SU-DHL-6 (cell line): ENCODE data around the gene FAM170B.

Source experiments
- H2AFZ ChIP-seq: fragments of 200-600 bp; sonication (generic); 2 replicates; pipeline ENCODE4 v1.6.1; 2014; ENCODE audit warnings: low read depth, mild to moderate bottlenecking, moderate library complexity, mixed read lengths, antibody characterized with exemption, low read length; ENCODE audit not compliant: severe bottlenecking
- H3F3A ChIP-seq: fragments of 200-600 bp; shearing (Covaris generic); 2 replicates; pipeline ENCODE4 v1.6.0; 2016; ENCODE audit warnings: antibody characterized with exemption, mild to moderate bottlenecking; ENCODE audit not compliant: insufficient read depth
- H3K27ac ChIP-seq: fragments of 200-600 bp; sonication (generic); 2 replicates; pipeline ENCODE4 v1.5.1; 2016; ENCODE audit warnings: low read depth, mild to moderate bottlenecking, low read length, moderate library complexity, mixed read lengths
- H3K27me3 ChIP-seq: fragments of 200-600 bp; sonication (generic), shearing (Covaris generic); 2 replicates; pipeline ENCODE4 v1.6.0; 2014; ENCODE audit warnings: mild to moderate bottlenecking, low read length
- H3K36me3 ChIP-seq: fragments of 200-600 bp; sonication (generic); 2 replicates; pipeline ENCODE4 v1.6.1; 2014; ENCODE audit warnings: mild to moderate bottlenecking, low read length, mixed read lengths
- H3K4me2 ChIP-seq: fragments of 300-600, 200-600 bp; shearing (Covaris generic), sonication (generic); 2 replicates; pipeline ENCODE4 v1.6.0; 2014; ENCODE audit warnings: low read length, low read depth, mild to moderate bottlenecking; ENCODE audit not compliant: poor library complexity, severe bottlenecking
- H3K4me3 ChIP-seq: fragments of 200-600 bp; sonication (generic); 2 replicates; pipeline ENCODE4 v1.5.1; 2014; ENCODE audit warnings: antibody characterized with exemption, low read length, mild to moderate bottlenecking, mixed read lengths; ENCODE audit not compliant: insufficient read depth, poor library complexity, severe bottlenecking
- H3K79me2 ChIP-seq: fragments of 200-600 bp; sonication (generic); 2 replicates; pipeline ENCODE4 v1.6.1; 2014; ENCODE audit warnings: mild to moderate bottlenecking, low read length, moderate library complexity; ENCODE audit not compliant: insufficient read depth
- H3K9ac ChIP-seq: fragments of 200-600 bp; sonication (generic); 2 replicates; pipeline ENCODE4 v1.7.0; 2014; ENCODE audit warnings: mild to moderate bottlenecking, low read length
- H3K9me2 ChIP-seq: fragments of 200-600 bp; sonication (generic); replicated peaks from 2 replicates; pipeline ENCODE4 v1.6.1; 2014; ENCODE audit warnings: low read length; ENCODE audit not compliant: insufficient read depth
- H3K9me3 ChIP-seq: fragments of 200-600 bp; sonication (generic); 2 replicates; pipeline ENCODE4 v1.6.1; 2014; ENCODE audit warnings: low read length, mixed read lengths; ENCODE audit not compliant: insufficient read depth
- H4K20me1 ChIP-seq: fragments of 200-600 bp; sonication (generic); 2 replicates; pipeline ENCODE4 v1.6.1; 2014; ENCODE audit warnings: low read depth, mild to moderate bottlenecking, antibody characterized with exemption, low read length, moderate library complexity, mixed read lengths
- CTCF ChIP-seq: fragments of 200-600 bp; sonication (generic); IDR thresholded peaks from one replicate; pipeline ENCODE4 v1.5.1; 2017; ENCODE audit warnings: antibody characterized with exemption, mild to moderate bottlenecking, low read length, moderate library complexity; ENCODE audit not compliant: insufficient read depth, poor library complexity, severe bottlenecking
- EZH2phosphoT487 ChIP-seq: fragments of 200-600 bp; sonication (generic), shearing (Covaris generic); conservative IDR thresholded peaks from 2 replicates; pipeline ENCODE4 v1.6.1; 2018; ENCODE audit warnings: mild to moderate bottlenecking, antibody characterized with exemption, low read length, moderate library complexity, mixed read lengths

The FAM170B gene

GRCh38 chr10:49153971-49154370 is 20.1 kb upstream of the FAM170B start:
- no peaks in the 10 kb centered on the region for H3K27me3 ChIP-seq
- H3K27ac ChIP-seq = no peak overlapping the region
- no peak overlapping the region for H3K4me3 ChIP-seq
- H3K9me2 ChIP-seq = no peaks in the 10 kb centered on the region
- no peaks in the 10 kb centered on the region for H3K36me3 ChIP-seq
- no peaks in the 10 kb centered on the region for H3K79me2 ChIP-seq
- H3K9ac ChIP-seq = no peak overlapping the region
- H3F3A ChIP-seq = no peaks in the 10 kb centered on the region
- no peaks in the 10 kb centered on the region for H4K20me1 ChIP-seq
- H3K9me3 ChIP-seq = no peaks in the 10 kb centered on the region
- no peak for TF ChIP-seq CTCF
- TF ChIP-seq EZH2phosphoT487 = no peak
- no peak overlapping the region for H3K4me2 ChIP-seq
- H2AFZ ChIP-seq = no peak overlapping the region

DNA sequence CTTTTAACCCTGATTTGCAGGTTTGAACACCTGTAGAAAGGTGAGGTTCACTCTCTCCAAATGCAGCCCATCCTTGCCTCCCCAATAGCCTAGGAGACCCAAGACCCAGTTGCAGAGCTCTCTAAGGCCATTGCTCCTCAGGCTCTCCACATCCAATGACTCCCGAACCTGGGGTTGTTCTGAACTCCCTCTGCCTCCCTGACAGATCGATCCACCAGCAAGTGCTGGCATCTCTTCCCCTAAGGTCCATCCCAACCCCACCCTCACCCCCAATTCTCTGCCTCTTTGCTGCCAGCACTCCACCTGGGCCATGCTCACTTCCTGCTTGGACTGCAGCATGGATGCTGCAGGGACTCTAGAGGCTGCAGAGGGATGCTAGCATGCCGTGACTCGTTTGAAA is 19.3 kb upstream of the FAM170B start:
- TF ChIP-seq CTCF (no peak), EZH2phosphoT487 (no peak)
- no peaks in the 10 kb centered on the region for H3K9me2 ChIP-seq
- no peaks in the 10 kb centered on the region for H3K36me3 ChIP-seq
- H4K20me1 ChIP-seq = no peaks in the 10 kb centered on the region
- H3K4me3 ChIP-seq = no peak overlapping the region
- no peaks in the 10 kb centered on the region for H3K9me3 ChIP-seq
- H3K4me2 ChIP-seq = no peak overlapping the region
- no peak overlapping the region for H3K27ac ChIP-seq
- no peaks in the 10 kb centered on the region for H3F3A ChIP-seq
- no peaks in the 10 kb centered on the region for H3K79me2 ChIP-seq
- H2AFZ ChIP-seq = no peak overlapping the region
- H3K27me3 ChIP-seq = no peaks in the 10 kb centered on the region
- H3K9ac ChIP-seq = no peak overlapping the region

GRCh38 chr10:49152663-49153062 is 18.8 kb upstream of the FAM170B start:
- Histone ChIP-seq H3K27ac (no peak overlapping the region), H3K9ac (no peak overlapping the region), H3K4me3 (no peak overlapping the region), H2AFZ (no peak overlapping the region), H3K36me3 (no peaks in the 10 kb centered on the region), H3K4me2 (no peak overlapping the region), H3F3A (no peaks in the 10 kb centered on the region), H4K20me1 (no peaks in the 10 kb centered on the region), H3K27me3 (no peaks in the 10 kb centered on the region), H3K9me2 (no peaks in the 10 kb centered on the region), H3K9me3 (no peaks in the 10 kb centered on the region), H3K79me2 (no peaks in the 10 kb centered on the region)
- TF ChIP-seq CTCF (no peak), EZH2phosphoT487 (no peak)

DNA sequence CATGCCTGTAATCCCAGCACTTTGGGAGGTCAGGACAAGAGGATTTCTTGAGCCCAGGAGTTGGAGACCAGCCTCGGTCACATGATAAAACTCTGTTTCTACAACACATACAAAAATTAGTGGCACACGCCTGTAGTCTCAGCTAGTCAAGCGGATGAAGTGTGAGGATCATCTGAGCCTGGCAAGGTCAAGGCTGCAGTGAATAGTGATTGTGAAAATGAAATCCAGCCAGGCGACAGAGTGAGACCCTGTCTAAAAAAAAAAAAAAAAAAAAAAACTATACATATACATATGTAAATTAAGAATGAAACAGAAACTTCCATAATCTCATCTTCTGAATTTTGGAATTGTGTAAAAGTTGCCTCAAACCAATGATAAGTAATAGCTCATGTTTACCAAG is 18.2 kb upstream of the FAM170B start:
- no peaks in the 10 kb centered on the region for H3F3A ChIP-seq
- H3K27me3 ChIP-seq = no peaks in the 10 kb centered on the region
- H3K4me2 ChIP-seq = no peak overlapping the region
- no peaks in the 10 kb centered on the region for H3K9me3 ChIP-seq
- no peak overlapping the region for H3K4me3 ChIP-seq
- H3K9ac ChIP-seq = no peak overlapping the region
- H3K36me3 ChIP-seq = no peaks in the 10 kb centered on the region
- H3K9me2 ChIP-seq = no peaks in the 10 kb centered on the region
- TF ChIP-seq CTCF (no peak), EZH2phosphoT487 (no peak)
- H3K27ac ChIP-seq = no peak overlapping the region
- no peaks in the 10 kb centered on the region for H4K20me1 ChIP-seq
- no peaks in the 10 kb centered on the region for H3K79me2 ChIP-seq
- no peak overlapping the region for H2AFZ ChIP-seq
